ENCODE results near the gene PTPDC1.
"Not testable (repeated sequence)": the region's sequence is repeated elsewhere in the genome, so short reads cannot be mapped to it uniquely, and the experiment has no call there.

PTPDC1 gene

DNA sequence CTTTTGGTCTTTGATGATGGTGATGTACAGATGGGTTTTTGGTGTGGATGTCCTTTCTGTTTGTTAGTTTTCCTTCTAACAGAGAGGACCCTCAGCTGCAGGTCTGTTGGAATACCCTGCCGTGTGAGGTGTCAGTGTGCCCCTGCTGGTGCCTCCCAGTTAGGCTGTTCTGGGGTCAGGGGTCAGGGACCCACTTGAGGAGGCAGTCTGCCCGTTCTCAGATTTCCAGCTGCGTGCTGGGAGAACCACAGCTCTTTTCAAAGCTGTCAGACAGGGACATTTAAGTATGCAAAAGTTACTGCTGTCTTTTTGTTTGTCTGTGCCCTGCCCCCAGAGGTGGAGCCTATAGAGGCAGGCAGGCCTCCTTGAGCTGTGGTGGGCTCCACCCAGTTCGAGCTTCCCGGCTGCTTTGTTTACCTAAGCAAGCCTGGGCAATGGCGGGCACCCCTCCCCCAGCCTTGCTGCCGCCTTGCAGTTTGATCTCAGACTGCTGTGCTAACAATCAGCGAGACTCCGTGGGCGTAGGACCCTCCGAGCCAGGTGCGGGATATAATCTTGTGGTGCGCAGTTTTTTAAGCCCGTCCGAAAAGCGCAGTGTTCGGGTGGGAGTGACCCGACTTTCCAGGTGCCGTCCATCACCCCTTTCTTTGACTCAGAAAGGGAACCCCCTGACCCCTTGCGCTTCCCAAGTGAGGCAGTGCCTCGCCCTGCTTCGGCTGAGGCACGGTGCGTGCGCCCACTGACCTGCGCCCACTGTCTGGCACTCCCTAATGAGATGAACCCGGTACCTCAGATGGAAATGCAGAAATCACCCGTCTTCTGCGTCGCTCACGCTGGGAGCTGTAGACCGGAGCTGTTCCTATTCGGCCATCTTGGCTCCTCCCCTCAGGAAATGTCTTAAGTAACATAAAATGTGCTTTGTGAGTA is 10.2 kb downstream of the PTPDC1 start:
- not testable (repeated sequence) for DNase-seq

DNA sequence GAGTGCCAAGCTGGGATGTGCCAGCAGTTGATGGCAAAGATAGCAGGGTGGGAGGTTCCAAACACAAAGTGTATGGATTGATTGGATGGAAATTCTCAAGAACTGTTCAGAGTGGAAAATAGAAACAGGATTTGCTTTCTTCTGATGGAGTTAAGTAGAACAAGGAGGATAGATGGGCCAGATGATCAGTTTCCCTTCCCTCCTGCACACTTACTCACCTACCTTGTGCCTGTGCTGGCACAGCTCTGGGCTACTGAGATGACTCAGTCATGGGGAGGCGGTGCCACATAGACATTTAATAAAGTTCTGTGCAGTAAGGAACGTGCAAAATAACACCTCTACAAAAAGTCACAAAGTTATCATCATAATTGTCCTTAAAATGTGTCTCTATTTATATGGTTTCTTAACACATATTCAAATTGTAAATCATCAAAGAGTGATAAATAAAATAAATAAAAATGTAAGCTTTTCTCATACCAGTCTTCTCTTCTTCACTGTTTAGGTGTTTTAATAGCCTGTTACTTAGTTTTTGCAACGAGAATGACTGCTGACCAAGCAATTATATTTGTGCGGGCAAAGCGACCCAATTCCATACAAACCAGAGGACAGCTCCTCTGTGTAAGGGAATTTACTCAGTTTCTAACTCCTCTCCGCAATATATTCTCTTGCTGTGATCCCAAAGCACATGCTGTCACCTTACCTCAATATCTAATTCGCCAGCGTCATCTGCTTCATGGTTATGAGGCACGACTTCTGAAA is 12.7 kb downstream of the PTPDC1 start:
- no peak for DNase-seq

DNA sequence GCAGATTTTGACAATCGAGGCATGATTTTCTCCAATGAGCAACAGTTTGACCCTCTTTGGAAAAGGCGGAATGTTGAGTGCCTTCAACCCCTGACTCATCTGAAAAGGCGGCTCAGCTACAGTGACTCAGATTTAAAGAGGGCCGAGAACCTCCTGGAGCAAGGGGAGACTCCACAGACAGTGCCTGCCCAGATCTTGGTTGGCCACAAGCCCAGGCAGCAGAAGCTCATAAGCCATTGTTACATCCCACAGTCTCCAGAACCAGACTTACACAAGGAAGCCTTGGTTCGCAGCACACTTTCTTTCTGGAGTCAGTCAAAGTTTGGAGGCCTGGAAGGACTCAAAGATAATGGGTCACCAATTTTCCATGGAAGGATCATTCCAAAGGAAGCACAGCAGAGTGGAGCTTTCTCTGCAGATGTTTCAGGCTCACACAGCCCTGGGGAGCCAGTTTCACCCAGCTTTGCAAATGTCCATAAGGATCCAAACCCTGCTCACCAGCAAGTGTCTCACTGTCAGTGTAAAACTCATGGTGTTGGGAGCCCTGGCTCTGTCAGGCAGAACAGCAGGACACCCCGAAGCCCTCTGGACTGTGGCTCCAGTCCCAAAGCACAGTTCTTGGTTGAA is 13.6 kb downstream of the PTPDC1 start:
- no peak for DNase-seq

DNA sequence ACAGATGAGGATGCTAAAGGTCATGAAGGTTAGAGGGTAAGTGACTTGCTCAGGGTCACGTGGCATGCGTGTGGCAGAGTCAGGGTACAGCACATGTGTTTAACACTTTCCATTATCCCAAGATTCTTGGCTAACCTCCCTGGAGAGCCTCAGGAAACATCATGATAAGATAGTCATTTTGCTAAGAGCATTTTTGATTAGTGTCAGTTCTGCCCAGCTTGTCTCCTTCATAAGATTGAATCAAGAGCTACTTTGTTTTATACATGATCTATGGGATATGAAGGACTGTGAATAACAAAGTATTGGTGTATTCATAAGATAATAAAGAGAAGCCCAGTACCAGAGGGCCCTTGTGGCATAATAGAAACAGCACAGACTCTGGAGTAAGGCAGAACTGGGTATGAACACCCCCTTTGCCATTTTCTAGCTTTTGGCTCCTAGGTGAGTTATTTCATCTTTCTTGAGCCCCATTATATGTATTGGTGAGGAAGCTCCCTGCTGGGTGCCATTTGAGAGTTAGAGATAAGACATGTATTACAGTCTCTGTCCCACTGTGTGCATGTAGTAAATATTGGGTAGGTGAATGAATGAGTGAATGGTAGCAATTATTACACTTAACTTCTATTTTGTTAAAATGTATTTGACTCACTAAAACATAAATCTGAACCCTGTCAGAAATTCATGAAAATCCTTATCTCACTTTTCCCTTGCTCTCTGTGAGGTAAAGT is 16.1 kb downstream of the PTPDC1 start:
- DNase-seq = no peak

DNA sequence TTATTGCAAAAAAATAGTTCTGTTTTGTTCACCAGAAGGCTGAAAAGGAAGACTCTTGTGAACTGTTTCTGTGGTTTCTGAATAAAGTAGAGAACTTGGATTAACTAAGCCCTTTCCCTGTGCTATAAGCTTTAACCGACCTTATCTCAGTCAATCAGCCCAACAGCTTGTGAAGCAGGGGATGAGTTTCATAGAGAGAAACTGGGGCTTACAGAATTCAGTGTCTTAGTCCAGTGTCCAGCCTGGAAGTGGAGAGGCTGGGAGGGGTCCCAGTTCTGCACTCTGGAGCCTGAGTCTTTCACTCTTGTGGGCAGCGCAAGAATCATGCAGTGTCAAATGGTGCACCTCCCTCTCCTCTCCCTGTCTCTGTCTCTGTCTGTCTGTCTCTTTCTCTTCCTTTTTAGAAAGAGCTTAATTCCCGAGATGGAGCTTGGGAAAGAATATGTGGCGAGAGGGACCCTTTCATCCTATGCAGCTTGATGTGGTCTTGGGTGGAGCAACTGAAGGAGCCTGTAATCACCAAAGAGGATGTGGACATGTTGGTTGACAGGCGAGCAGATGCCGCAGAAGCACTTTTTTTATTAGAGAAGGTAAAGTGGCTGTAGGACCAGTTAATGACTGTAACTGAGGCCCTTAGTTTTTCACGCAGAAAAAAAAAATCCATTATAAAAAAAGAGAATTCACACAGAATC is 17.0 kb downstream of the PTPDC1 start:
- DNase-seq = no peak

DNA sequence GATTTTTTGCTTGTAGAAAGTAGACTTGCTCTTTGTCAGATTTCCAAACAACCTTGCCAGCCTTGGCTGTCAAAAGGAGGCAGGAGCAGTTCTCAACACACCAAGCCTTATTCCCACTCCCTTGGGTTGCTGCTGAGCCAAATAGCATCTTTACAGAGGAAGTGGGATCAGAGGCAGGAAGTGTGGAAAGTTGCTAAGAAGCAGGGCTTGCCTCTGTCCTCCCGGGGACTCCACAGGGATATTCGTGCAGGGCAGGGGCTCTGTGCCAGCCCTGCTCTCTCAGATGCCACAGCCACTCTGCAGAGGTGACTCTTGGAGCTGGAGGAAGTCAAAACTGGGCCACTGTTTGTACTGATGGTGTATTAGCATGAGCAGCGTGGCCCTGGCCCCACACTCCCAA is 24.3 kb downstream of the PTPDC1 start:
- no peak for DNase-seq

DNA sequence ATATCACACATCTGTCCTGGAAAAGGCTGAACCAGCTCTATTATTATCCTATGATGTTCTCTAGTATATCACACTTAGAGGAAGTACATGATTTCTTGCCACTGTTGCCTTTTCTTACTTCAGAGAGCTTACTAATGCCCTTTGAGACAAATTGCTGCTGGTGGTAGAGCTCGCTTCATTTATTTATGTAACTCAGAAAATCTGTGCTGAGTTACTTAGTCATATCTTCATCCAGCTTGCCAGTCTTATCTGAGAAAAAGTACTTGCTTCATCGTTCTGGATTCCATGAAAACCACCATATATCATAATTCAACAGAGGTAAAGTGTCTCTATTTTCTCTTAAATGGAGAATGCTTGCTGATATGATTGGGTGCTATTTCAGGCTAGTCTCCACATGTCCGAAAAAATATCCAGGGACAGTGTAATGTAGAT is 26.6 kb downstream of the PTPDC1 start:
- DNase-seq = no peak

DNA sequence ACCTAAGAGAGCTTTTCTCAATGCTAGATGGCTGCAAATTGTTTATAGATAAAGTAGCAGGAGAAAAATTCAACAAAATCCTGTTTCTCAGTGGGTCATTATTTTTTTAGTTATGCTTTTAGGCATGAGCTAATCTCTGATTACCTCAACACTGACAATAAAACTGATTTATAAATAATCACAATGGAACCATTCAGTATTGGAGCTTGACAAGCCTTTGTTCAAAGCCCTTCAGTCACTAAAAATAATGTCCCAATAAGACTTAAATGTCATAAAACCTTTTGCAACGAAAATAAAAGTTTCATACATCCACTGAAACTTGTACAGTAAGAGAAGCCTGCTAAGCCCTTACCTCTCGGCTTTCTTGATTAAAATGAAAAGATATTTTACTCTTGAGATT is 27.2 kb downstream of the PTPDC1 start:
- DNase-seq = no peak

DNA sequence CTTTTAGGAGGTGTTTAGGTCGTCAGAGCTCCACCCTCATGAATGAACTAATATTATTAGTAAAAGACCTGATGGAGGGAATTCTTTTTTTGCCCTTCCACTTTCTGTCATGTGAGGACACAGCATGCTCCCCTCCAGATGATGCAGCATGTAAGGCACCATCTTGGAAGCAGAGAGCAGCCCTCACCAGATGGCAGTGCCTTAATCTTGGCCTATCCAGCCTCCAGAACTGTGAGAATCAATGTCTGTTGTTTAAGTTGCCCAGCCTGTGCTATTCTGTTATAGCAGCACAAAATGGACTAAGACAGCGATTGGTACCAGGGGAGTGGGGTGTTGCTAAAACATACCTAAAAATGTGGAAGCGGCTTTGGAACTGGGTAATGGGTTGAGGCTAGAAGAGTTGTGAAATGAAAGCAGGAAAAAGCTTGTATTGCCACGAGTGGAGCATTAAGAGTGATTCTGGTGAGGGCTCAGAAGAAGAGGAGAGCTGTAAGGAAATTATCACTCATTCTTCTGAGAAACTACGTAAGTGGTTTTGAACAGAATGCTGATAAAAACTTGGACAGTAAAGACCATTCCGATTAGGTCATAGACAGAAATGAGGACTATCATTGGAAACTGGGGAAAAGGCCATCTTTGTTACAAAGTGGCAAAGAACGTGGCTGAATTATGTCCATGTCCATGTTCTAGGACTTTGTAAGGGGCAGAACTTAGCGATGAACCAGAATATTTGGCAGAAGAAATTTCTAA is 28.6 kb downstream of the PTPDC1 start:
- DNase-seq = no peak

DNA sequence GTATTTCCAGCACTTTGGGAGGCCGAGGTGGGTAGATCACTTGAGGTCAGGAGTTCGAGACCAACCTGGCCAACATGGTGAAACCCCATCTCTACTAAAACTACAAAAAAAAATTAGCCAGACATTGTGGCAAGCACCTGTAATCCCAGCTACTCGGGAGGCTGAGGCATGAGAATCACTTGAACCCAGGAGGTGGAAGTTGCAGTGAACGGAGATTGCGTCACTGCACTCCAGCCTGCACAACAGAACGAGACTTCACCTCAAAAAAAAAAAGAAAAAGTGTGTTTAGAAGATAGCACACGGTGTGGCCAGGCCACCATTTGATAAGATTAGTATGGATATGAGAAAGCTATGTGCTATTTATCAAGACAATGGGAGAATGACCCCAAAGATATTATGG is 35.8 kb downstream of the PTPDC1 start:
- DNase-seq = not testable (repeated sequence)

DNA sequence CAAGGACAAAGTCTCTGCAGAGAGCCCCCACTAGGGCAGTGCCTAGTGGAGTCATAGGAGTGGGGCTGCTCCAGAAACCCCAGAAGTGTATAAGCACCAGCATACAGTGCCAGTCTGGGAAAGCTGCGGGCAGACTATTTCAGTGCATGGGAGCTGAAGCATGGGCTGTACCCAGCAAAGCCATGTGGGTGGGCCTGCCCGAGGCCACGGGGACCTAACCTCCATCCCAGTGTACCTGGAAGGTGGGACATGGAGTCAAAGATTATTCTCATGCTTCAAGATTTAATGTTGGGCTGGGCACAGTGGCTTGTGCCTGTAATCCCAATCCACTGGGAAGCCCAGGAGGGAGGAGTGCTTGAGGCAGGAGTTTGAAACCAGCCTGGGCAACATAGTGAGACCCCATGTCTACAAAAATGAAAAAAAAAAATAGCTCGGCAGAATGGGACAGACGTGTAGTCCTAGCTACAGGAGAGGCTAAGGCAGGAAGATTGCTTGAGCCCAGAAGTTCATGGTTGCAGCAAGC is 36.7 kb downstream of the PTPDC1 start:
- DNase-seq = no peak

DNA sequence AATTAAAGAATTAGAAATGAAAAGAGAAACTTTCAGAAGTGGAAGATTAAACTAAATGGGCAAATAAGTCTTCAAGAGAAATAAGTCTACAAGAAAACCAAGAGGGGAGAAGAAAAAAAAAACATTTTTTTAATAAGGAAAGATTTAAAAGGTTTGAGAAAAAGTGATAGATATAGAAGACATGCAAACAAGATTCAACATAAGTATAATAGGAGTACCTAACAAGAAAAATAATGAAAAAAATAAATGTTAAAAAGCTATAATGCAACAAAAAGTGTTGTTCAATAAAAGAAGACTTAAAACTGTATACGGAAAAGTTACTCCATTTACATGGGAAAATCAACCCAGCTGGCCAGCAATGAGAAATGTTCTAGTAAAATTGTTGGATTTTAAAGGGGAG is 42.6 kb downstream of the PTPDC1 start:
- no peak for DNase-seq

DNA sequence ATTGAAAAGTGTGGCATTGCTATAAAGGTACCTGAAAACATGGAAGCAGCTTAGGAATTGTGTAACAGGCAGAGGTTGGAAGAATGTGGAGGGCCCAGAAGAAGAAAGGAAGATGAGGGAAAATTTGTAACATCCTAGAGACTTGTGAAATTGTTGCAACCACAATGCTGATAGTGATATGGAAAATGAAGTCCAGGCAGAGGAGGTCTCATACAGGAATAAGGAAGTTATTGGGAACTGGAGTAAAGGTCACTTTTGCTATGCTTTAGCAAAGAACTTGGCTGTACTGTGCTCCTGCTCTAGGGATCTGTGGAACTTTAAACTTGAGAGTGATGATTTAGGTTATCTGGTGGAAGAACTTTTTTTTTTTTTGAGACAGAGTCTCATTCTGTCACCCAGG is 43.5 kb downstream of the PTPDC1 start:
- no peak for DNase-seq

DNA sequence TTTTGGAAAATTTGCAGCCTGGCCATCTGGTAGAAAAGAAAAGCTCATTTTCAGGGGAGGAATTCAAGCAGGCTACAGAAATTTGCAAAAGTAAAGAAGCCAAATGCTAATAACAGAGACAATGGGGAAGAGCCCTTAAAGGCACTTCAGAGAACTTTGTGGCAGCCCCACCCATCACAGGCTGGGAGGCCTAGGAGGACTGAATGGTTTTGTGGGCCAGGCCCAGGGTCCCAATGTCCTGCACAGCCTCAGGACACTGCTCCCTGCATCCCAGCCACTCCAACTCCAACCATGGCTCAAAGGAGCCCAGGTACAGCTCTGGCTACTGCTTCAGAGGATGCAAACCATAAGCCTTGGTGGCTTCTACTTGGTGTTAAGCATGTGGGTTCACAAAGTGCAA is 44.3 kb downstream of the PTPDC1 start:
- no peak for DNase-seq

DNA sequence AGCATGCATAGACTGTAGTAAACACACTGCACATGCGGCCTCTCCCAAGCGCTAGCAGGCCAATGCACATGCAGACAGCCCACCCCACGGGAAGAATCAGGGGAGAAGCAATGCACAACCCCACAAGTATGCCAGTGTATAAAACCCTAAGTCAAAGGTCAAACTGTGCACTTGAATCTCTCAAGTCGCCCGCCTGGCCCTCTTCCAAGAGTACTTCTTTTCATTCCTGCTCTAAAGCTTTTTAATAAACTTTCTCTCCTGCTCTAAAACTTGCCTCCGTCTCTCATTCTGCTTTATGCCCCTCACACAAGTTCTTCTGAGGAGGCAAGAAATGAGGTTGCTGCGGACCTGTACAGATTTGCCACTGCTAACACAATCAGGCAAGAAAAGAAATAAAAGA is 50.4 kb downstream of the PTPDC1 start:
- no peak for DNase-seq

DNA sequence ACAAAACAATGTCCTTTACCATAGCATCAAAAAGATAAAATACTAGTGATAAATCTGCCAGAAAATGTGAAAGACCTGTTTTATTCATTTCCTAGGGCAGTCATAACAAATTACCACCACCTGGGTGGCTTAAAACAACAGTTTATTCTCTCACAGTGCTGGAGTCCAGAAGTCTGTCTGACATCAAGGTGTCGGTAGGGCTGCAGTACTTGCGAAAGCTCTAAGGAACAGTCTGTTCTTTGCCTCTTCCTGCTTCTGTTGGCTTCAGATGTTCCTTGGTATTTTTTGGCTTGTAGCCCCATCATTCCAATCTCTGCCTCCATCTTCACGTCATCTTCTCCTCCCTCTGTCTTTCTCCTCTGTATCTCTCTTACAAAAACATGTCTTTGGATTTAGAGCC is 51.0 kb downstream of the PTPDC1 start:
- DNase-seq = no peak

DNA sequence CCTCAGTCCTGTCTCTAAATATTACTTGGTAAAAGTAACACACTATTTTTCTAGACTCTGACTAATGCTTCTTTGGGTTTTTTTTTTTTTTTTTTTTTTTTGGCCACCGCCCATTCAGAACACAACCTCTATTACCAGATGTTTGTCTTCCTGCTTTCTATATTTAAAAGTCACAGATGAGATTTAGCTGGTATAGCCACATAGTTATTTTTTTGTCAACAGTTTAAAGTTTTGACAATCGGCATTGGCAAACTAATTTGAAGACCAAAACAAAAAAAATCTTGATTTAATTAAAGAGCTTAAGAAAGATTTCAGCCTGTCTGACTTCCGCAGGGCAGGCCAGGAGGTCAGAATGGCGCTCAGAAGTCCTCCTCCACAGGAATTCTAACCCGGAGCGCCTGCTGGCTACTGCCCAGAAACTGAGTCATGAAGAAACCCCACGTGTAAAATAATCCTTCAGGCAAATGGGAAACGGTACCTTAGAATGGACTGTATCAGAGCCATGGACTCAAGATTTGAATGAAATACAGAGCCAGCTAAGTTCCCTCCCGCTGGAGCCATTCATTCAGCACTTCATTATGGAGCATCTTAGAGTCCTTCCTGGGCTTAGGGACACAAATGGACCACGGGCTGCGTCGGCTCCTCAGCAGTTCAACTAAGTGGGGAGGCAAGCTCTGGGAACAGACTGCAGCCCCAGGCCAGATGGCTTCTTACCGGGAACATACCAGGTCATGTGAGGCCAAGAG is 55.6 kb downstream of the PTPDC1 start:
- DNase-seq = no peak

DNA sequence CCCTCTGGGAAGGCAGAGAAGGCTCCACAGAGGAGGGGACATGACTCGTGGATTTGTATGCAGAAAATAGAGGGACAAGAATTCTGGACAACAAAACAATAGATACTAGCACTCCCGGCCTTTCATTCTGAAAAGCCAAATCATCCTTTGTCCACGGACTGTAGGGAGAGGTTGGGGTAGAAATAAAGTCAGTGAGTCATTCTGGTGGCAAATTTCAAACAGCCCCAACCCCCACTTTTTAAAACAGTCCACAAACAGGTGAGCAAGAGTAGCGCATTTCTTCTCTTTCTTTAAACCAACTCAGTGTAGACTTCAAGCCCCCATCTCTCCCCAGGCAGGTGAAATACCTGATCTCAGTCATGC is 56.1 kb downstream of the PTPDC1 start:
- no peak for DNase-seq

DNA sequence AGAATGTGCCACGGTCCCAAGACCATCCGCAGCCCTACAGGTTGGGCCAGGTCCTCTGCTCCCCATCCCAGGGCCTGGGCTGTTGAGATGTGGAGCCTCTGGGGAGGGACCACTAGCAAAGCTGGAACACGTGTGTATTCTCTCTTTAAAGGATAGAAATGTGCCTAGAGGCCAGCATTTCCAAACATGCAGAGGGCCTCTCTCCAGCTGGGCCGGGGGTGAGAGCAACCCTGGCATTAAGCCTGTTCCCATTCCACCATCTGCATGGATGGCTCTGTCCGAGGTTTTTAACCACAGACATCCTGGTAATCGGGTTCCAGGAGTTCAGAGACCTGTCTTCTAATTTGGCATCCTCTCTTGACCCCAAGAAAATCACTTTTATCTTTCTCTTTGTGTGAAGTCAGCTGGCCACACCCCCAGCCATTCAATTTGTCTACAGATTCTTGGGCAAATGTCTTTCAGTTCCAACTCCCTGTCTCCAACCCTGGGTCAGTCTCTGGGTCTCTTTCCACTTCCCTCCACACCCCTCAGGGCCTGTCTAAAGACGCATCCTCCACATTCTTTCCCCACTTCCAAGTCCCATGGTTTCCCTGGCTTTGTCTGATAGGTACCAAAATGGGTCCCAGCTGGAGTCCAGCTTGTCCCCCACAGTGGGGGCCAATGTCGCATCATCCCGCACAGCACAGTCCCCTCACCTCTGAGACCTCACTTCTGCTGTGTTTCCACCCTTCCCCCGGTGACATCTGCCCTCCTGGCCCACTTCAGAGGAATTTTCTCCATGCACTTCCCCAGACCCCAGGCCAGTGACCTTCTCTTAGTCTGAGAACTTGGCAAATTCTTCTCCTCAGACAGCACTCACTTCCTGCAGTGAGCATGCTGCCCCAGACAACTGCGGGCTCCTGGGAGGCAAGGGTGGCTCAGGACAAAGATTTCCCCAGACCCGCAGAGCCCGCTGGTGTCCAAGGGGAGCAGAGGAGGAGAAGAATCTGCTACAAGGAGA is 56.8 kb downstream of the PTPDC1 start:
- no peak for DNase-seq
